ENCODE data around the gene AGAP1.

Gene AGAP1

DNA sequence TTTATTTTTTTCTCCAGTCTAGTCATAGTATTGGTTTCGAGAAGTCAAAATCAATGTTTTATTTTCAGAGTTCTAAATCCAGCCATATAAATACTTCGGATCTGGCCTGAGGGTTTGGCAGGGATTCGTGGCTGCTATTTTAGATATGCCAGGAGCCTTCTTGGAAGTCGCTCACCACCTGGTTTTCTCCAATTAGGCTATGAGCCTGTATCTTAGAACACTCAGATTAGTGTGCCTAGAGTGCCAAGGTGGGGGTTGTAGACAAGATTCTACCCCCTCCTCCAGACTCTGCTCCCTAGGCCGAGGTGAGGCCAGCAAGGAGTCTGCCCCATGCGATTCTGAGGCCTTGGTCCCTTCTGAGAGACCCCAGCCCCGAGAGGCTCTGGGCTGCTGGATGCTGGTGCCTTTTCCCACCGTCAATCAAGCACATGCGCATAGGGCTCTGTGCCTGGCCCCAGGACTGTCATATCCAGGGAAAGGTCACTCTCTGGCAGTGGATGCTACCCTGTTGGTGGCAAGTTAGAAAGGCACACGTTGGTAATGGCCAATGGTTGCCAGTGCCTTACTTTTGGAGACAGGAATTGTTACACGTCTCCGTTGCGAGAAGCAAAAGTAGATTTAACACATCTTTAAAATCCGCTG lies 197.1 kb downstream of the AGAP1 start:
- DNase-seq (ENCODE audit: low read depth in 2 of 2) = no peak

DNA sequence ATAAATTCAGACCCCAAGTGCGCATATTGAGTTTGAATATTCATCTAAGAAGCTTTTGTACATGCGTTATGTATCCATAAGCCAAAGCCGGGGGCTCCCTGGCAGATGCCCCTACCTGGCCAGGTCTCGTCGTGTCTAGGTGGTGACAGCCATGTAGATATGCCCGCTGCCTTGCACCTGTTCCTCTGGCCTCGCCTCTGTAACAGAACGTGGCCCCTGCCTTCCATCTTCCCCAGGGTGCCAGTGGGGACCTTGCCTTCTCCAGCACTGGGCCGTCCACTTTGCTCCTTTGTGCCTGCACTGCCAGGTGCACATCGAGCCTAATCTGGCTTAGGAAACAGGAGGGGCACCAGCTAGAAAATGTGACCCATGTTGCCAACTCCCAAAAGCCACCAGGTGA lies 198.2 kb downstream of the AGAP1 start:
- no peak for DNase-seq (ENCODE audit: low read depth in 2 of 2)

DNA sequence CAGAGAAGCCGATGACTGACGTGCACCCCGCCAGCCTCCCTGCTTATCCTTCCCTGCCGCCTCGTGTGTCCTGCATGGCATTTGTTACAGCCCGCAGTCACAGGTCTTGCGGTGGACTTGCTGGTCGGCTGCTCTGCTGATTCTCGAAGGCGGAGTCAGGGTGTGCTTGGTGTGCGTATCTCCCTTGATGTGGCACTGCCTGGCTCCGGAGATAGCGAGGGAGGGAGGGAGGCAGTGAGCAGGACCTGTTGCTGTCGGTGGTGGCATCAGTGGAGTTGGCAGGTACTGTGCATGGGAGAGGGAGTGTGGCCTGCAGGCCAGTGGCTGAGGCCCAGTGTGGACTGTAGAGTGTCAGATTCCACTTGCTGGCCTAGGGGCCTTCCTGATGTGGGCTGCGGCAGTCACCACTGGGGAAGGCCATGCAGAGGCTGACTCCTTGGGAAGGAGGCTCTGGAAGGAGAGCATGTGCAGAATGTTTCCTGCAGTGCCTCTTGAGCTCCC lies 198.9 kb downstream of the AGAP1 start:
- no peak for DNase-seq (ENCODE audit: low read depth in 2 of 2)

DNA sequence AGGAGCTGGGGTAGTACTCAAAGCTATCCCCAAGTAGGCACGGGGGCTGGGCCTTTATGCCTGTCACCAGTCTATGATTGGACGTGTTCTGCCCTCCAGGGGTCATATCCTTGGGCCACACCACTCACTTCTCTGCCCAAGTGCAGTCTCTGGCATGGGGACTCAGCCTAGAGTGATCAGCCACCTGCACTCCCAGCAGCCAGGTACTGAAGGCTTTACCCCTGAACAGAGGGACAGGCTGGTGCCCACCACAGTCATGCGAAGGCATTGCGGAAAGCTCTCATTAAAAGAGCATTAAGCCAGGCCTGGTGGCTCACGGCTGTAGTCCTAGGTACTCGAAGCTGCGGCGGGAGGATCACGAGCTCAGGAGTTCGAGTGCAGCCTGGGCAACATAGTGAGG lies 199.4 kb downstream of the AGAP1 start:
- no peak for DNase-seq (ENCODE audit: low read depth in 2 of 2)

DNA sequence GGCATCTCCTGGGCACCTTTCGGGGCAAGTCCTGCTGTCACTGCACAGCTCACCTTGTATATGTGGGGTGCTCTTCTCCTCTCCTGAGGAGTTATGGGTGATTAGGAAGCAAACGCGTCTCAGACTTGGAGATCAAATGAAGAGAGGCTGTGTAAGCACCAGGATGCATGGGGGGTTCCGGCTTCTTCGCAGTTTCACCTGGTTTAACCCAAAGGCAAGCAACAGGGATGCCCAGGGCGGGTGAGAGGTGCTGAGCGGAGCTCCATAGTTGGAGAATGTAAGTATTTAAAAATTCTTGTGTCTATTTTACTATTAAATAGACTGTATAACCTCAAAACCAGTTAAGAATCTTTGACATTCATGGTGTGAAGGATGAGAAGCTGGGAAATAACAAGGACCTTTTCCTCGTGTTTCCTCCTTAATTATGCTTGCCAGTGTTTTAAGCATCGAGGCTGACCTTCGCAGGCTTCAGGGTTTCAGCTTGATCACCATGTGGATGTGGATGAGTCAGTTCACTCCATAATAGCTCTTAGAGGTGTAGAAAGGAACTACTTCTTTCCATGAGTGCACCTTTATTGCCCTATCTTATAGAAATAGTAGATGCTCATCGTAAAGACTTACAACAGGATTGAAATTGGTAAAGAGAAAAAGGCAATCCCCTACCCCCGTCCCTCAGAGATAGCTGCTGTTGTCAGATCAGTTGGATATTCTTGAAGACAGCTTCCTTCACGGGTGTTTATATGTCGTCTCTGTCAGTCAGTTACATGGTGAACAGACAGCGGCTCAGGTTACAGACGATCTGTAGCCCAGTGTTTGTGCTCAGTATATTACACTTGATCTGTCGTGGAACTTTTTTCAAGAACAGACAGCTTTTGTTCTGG lies 201.1 kb downstream of the AGAP1 start:
- DNase-seq (ENCODE audit: low read depth in 2 of 2) = no peak

DNA sequence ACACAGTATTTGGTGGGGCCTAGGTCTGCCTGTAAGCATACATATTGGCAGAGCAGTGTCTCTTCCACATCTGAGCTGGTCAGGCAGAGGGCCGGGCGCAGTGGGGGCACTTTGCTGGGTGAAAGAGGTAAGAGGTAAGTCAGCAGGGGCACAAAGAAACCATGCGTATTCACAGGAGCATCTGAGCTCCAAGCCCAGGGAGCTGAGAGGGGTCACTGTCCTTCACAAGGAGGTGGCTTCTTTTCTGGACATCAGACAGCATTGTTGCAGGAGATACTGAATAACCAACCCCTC lies 201.7 kb downstream of the AGAP1 start:
- DNase-seq (ENCODE audit: low read depth in 2 of 2) = no peak

DNA sequence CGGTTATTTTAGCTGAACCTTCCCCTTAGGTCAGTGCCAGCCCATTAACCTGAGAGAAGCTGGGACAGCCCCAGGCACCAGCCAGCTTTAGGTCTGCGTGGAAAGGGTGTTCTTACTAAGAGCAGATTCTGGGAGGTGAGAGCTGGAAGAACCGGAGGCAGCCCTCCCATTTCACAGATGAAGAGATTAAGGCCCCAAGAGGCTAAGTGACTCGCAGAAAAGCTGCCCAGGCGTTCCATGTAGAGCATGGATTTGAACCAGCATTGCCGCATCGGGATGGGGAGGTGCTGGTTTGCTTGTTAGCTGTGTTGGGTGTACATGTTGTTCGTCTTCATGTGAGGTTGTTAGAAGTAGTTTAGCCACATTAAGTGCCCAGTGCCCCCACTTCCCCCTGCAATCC lies 203.2 kb downstream of the AGAP1 start:
- no peak for DNase-seq (ENCODE audit: low read depth in 2 of 2)

DNA sequence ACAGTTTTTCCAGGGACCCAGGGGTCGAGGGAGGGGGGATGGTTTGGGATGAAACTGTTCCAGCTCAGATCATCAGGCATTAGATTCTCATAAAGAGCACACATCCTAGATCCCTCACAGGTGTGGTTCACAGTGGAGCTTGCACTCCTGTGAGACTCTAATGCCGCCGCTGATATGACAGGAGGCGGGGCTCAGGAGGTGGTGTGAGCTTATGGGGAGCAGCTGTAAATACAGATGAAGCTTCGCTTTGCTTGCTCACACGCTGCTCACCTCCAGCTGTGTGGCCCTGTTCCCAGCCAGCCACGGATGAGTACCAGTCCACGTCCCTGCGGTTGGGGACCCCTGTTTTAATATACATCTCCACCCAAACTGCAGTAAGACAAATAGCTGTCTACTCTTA lies 204.2 kb downstream of the AGAP1 start:
- DNase-seq (ENCODE audit: low read depth in 2 of 2) = no peak

DNA sequence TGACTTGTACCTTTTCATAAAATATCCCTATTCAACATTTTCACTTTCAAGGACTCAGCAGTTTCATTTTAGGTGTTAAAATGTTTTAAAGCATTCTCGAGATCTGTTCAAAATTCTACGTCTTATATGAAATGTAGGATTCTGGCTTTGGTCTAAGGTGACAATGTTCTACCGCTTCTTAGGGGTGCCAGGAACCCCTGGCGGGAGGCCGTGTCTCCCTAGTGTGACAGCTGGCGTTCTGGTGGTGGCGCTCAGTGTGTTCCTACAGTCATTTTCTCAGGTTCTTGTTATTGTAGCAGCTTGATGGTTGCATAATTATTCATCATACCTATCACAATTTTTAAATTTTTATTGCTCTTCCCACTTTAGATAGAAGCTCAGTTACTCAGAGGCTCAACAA lies 204.6 kb downstream of the AGAP1 start:
- DNase-seq (ENCODE audit: low read depth in 2 of 2) = no peak

DNA sequence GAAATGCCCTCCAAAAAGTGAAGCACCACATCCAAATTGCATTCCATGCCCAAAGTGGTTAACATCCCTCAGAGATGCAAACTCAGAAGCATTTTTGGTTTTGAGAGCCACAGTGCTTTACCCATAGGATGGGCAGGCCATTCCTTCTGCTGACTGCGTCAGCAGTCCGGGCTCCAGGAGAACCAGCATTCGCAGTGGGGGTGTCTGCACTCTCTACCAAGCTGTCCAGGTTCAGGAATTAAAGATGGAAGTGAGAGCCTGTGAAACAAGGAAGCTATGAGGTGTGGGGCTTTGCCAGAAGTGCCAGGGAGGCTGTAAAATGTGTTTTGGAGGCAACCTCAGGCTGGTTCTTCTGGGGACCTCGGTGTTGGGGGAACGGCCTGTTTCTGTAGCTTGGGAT lies 205.7 kb downstream of the AGAP1 start:
- DNase-seq (ENCODE audit: low read depth in 2 of 2) = no peak

DNA sequence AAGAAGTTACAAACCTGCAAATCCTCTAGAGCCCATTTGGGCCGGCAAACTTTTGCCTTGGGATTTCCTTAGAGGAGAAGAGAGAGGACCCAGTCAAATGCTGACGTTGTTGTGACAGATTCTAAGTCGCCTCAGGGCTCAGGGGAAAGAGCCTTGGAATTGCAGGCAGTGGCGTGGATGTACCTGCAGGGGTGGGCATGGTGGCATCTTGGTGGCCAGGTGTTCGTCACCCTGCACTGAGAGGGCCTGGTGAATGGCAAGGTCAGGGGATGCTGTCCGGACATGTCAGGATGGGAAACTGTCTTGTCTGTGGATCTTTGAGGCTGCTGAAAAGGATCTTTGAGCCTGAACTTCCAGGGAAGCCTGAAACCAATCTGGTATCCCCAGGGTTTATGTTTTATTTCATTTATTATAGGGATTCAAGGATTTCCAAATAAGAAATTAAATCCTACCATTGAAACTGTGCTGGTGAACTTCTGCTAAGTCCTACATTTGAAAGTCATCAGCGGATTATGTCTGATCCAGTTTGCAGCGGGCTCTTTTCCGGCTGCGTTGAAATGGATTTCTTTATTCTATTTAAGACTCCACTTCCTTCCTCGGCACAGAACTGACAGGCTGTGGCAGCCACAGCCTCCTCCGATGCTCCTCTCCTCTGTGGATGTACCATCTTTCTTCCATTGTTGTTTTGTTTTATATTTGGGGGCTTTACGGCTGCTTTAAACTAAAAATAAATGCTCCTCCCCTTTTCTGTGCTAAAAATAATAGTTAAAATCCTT lies 207.6 kb downstream of the AGAP1 start:
- no peak for DNase-seq (ENCODE audit: low read depth in 2 of 2)

DNA sequence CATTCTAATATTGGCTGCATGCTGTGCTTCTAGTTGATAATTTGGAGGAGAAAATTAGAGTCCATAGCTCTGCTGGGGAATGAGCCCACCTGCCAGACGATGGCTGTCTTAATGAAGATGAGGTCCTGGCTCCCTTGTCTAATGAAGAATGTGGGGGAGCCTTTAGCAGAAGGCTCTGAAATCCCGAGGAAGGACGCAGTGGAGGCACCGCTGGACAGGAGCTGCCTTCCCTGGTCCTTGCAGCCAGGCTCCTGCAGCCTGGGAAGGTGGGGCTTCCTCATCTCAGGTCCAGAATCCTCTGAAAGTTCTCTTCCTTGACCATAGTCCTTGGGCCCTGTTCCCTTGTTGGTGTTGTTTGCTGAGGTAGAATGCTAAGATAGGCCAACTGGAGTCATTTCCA lies 208.3 kb downstream of the AGAP1 start:
- DNase-seq (ENCODE audit: low read depth in 2 of 2) = no peak

DNA sequence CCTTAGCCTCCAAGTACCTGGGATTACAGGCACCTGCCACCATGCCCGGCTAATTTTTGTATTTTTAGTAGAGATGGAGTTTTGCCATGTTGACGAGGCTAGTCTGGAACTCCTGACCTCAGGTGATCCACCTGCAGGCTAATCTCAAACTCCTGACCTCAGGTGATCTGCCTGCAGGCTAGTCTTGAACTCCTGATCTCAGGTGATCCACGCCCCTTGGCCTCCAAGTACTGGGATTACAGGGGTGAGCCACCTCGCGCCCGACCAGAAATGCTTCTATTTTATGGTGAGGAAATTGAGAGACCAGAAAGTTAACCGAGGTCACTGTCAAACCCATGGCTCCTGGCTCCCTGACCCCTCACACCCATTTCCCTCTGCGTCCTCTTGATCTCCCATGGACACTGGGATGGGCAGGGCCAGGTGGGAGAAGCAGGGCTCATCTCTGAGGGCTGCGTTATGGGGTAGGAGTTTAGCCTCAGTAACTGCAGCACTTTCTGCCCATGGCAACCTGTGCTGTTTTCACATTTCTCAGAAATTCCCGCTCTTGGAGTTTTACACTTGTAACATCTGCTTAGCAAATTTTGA lies 210.0 kb downstream of the AGAP1 start:
- DNase-seq (ENCODE audit: low read depth in 2 of 2) = no peak

DNA sequence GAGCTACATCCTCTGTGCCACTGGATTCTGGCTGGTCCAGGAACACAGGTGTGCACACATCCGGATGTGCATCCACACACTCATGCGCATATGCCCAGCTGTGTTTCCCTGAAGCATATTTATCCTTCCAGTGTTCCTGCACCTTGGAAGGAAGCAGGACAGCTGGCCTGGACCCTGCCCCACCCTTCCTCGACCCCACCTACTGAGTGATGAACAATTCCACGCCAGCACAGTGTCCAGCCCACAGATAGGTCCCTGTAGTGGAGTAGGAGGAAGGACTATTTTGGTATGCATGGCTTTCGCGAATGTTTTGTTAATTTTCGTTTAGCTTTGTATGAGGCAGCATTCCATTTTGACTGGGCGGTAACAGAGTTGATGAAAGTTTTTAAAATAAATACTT lies 211.5 kb downstream of the AGAP1 start:
- no peak for DNase-seq (ENCODE audit: low read depth in 2 of 2)

DNA sequence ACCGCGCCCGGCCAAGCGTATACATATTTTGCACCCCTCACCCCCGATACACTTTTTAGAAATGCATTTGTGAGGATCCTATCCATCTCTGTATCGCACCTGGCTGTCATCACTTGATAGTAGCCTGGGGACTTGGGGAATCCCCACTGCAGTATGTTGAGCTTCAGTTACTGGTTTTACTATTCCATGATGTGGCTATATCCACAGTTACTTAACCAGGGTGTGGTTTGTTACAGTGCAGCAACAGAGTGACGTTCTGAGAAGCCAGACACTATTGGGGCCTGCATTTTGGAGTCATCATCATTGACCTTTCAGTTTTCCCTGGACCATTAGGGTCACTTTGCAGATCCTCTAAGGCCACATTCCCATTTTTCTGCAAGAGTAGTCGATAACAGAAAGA lies 212.7 kb downstream of the AGAP1 start:
- no peak for DNase-seq (ENCODE audit: low read depth in 2 of 2)

DNA sequence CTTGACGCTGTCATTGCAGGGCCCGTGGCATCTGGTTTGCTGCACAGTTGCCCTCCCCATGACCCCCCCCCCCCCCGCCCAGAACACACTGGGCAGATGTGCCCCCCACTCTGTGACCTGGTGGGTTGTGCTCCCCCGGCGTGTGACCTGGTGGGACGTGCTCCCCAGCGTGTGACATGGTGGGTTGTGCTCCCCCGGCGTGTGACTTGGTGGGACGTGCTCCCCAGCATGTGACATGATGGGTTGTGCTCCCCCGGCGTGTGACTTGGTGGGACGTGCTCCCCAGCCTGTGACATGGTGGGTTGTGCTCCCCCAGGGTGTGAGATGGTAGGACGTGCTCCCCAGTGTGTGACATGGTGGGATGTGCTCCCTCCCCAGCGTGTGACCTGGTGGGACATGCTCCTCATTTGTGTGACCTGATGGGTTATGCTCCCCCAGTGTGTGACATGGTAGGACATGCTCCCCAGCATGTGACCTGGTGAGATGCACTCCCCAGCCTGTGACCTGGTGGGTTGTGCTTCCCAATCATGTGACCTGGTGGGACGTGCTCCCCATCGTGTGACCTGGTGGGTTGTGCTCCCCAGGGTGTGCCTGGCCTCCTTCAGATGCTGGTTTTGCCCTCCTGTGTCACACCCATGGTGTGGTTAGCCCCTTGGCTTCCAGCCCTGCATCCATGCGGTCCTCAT lies 213.7 kb downstream of the AGAP1 start:
- no peak for DNase-seq (ENCODE audit: low read depth in 2 of 2)

DNA sequence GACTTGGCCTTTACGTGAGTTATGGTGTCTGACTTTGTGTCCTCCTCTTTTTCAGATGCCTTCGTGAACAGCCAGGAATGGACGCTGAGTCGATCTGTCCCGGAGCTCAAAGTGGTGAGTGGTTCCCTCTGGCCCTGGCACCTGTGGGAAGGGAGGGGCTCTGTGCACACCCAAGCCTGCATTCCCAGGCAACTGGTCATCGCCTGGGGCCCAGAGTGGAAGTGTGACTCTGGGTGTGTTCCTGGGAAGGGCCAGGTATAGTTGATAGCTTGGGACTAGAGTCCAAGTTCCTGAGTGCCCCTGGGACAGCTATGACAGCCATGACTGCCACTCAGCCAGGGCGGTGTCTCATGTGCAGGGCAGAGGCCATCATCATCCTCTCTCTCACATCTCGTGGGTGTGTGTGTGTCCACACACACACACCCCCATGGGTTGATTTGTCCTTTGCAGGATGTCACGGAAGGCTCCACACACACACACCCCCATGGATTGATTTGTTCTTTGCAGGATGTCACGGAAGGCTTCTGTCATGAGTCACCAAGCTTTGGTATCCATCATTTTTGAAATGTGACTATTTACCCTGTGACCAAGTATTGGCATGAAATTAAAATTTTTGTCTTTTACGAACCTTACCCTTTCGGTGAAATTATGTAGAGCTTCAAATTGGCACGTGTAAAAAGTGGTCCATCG lies 215.4 kb downstream of the AGAP1 start:
- DNase-seq (ENCODE audit: low read depth in 2 of 2) = no peak

DNA sequence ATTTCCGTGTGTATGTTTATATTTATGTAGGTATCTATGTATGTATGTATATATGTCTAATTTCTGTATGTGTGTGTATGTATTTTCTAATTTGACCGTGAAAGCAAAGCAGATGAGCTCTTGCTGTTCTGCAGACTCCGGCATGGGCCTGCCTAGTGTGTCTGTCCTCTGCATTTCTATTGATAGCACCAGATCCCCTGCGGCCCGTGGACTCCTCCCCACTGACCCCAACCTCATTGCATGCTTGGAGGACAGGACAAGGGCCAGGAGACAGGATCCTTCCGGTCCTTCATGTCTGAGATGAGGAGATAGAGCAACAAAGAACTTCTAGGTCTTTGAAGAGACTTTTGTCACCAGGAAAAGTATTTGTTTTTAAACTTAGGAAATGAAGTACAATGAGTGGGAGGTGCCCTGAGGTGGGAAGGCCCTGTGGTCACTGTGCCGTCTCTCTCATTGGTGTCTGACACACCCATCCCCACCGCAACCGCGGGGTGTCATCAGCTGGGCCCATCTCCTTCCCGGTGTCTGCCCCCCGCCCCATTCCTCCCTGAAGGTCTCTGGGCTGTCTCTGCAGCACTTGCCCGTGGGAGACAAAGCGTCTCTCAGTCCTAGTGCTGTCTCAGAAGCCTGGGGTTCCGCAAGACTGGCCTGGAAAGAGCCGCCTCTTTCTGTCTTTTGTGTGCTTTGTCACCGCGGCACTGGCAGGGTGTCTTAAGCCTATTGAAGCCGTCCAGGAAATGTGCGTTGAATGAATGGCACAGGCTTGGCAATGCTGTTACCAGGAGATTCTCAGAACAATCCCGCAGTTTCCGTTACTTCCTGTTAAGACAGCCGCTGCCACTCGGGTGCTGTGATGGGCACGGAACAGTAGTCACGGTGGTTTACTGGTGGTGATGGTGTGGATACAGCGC lies 216.4 kb downstream of the AGAP1 start:
- no peak for DNase-seq (ENCODE audit: low read depth in 2 of 2)

DNA sequence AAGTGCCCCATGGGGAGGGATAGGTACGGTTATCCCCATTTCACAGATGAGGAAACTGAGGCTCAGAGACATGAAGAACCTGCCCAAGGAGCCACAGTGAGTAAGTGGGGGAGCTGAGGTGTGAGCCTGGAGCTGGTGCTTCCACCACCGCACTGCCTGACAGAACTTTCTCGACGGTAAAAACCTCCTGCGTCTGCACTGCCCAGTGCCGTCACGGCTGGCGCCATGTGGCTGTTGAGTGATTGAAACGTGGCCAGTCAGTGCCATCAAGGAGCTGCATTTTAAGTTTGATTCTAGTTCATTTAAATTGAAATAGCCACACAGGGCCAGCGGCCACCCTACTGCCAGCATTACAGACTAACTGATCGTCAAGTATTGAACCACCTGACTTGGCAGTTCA lies 217.1 kb downstream of the AGAP1 start:
- no peak for DNase-seq (ENCODE audit: low read depth in 2 of 2)

DNA sequence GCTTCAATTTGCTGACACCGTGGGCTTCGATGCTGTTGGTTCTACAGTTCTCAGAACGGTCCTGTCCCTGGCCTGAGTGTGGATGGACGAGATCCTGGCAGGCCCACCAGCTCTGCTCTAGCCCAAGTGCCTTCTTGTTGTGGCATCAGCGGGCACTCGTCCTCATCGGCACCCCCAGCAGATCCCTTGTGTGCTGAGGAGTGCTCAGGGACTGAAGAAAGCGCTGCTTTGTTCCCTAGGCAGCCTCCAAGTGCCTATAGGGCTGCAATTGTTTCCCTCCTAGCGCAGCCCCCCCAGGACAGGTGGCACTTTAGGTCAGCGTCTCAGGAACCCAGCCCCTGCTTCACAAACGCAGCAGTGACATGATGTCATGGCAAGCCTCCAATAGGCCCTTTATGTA lies 217.7 kb downstream of the AGAP1 start:
- no peak for DNase-seq (ENCODE audit: low read depth in 2 of 2)
